Activated T-helper 1 cell treated with anti-CD3 and anti-CD28 coated beads, Interleukin-2, amount 50 U/mL, for 16 hours (primary cell): ENCODE measurements around the gene MLC1.
A peak's percentile ranks its signal among the peaks of the same experiment; 100 is the strongest.

ENCODE experiments used
- DNase-seq, 2 donors: peaks; one replicate each; pipeline ENCODE4 v3.0.0-alpha.2; 2020; ENCODE audit warnings: low read depth in 1 of 2, low spot score in 1 of 2

Gene MLC1

DNA sequence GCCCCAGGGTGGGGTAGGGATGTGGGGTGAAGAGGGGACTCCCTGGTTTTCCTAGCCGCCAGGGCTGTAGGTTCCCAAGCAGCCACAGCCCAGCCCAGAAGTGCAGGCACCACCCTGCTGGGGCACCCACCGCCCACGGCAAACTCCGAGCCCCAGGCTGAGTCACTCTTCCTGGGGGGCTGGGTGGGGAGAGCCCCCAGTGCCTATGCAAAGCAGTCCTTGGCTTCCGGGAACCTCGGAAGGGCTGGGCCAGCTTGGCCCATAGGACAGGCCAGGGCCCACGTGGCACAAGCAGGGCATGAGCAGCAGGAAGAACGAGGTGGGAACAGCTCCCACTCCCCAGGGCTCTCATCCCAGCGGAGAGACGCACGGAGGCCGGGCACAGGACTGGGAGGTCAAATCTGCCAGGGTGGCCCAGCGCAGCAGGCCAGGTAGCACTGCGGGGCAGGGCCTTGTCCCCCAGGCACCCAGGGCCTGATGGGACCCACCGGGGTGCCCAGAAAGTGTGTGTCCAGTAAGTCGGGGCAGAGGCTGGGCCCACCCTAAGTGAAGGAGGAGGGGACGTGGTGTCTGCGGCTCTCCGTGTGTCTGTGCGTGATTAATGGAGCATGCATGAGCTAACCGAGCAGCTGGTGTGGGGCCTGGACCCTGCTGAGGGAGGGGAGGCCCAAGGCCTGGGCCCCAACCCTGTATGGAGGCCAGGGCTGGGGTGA is 68.1 kb downstream of the MLC1 start:
- peak in 1 of 2 donors; percentile 65 for DNase-seq

GRCh38 chr22:50016308-50016987 is 68.8 kb downstream of the MLC1 start:
- DNase-seq, result no peak

DNA sequence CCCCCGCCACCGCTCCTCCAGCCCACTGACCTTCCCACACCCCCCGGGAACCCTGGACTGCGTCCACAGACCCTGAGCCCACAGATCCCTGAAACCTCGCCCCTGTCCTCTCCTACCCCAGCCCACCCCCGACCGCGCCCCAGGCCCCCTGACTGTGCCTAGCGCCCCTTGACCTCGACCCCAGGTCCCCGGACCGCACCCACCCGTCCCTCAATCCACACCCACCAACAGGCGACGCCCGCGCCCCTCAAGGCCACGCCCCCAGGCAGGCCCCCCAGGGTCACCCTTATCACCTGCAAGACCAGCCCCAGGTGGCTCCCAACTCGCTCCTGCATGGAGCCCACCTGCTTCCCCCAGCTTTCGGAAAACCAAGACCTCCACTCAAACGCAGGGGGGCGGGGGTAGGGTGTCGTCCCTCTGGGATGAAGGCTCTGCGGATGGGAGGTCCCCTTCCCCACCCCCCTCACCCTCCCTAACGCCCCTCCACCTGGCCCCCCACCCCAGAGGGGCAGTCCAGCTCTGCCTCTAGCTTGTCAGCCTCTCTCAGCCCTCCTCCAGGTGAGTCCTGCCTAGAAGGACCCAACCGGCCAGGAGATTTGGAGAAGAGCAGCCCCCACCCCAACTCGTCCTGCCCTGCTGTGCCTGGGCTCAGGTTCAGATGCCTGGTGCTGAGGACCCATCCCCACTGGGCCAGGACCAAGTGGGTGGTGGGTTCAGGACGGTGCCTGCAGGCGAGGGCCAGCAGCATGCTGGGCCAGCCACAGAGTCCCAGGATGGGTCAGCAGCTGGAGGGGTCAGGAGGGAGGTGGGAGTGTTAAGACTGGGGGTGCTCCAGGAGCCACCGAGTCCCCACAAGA is 69.5 kb downstream of the MLC1 start:
- no peak for DNase-seq

GRCh38 chr22:50014655-50015401 is 70.4 kb downstream of the MLC1 start:
- no peak for DNase-seq

DNA sequence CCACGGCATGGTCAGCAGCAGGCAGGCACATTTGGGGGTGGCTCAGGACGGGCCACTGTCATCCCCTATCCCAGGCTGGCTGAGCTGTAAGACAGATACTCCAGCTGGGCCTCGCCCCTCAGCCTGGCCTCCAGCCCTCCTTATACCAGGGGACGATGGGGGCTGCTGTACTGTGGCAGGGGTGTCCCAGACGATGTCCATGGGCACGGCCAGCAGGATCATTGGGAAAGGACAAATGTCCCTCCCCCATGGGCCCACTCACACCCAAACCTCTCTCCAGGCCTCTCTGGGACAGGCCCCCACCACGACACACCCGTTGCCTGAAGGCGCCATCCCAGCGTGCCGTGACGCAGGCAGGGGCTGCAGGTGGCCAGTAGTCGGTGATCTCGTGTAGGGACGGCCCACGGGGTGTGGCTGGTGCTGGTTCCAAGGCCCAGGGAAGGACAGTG is 71.1 kb downstream of the MLC1 start:
- no peak for DNase-seq

GRCh38 chr22:50012211-50013181 is 72.7 kb downstream of the MLC1 start, which contains the start of gene IL17REL:
Gene IL17REL, minus strand, starts transcription at chr22:50012765. Its CDS starts 119 bp downstream, at chr22:50012646.
- DNase-seq, result no peak

DNA sequence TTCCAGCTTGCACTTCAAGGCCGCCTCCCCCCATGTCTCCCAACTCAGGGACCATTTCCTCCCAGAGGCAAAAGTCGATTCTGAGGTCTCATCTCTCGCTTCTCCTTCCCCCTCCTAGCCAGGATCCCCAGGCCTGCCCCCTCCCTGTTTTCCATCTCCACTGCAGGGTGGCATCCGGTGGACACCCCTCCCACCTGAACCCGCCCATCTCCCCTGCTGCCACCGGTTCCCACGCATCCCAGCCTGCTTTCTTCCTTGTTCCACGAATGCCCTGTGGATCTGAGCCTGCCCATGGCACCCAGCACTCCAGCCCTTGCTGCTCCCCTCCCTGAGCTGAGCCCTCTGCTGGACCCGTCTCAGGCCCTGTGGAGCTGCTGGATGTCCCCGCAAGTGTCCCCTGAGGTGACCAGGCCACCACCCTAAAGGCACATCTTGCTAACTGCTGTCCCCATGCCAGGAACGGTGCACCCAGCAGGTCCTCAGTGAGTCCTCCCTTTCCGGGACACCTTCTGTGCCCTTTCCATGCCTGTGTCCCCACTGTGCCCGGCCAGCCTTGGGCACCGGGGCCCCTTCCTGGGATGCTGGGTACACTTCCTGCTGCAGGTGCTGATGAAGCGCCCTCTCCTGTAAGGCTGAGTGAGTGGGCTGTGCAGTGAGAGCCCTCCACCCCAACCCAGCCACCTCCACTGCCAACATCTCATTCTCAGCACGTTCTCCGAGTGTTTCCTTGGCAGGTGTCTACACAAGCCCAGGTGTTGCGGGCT is 73.6 kb downstream of the MLC1 start:
- no peak for DNase-seq

DNA sequence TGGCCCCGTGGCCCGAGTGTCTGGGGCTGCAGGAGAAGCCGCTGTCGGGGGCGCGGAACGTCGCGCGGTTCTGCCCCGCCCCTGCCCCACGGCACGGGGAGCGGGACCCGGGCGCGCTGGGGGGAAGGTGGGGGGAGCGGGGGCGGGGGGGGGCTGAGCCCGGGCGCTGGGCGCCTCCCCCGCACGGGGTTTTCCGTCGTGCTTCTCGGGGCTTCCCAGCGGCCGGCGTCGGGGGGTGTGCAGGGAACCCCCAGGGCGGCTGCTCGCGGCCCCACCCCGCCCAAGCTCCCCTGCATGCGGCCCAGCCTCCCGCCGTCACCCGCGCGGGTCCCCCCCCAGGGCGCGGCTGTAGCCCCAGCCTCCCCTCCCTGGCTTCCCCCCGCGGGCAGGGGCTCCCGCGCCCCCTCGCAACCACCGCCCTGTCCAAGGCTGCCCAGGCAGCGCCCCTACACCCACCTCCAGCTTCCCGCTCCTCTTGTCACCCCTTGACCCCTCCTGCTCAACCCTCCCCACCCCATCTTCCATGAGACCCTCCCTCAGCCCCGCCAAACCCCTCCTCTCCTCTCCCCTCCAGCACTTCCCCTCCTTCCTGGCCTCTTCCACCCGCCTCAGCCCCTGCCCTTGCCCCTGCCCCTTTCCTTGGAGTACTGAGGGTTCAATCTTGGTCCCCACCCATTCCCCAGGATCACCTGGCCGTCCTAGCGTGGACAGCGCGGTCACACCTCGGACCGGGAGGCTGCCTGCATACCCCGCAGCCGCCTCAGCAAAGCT is 74.4 kb downstream of the MLC1 start:
- peak in 1 of 2 donors; percentile 62 for DNase-seq

DNA sequence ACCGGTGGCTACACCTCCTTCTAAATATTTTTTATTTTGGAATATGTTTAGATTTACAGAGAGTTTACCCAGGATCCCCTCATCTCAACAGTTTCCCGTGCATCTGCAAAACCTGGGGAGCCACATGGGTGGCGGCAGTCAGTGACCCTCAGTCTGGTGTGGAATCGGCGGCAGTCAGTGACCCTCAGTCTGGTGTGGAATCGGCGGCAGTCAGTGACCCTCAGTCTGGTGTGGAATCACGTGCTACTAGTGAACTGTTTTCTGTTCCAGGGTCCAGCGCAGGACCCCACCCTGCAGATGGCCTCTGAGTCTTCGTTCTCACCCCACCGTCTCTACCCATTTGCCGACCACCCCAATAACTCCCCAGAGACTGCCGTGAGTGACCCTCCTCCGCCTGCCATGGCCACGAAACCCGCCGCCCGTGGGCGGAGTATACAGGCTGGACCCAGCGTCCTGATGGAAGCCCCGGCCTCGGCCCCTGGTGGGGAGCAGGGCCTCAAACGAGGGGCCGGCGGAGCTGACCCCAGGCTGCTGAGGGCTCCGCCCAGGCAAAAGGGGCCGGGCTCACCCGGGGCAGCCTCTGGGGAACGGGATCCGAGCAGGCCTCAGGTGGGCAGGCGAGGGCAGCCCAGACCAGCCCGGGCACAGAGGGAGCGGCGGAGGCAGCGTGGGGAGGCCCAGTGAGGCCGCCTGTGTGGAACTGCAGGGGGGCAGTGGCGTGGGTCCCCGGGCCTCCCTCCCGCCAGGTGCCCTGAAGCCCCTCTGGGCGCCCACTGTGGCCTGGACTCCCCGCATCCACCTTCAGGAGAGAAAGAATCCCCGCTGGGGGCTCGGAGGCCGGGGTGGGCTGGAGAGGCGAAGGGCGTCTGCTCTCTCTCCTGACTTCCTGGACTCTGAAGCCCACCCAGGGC is 75.2 kb downstream of the MLC1 start:
- no peak for DNase-seq
